Bronchial epithelial cell (primary cell): Measurements from ENCODE around the gene SPDYE11. TPM values are rescaled to one million over a fixed set of nuclear protein-coding genes. Genes with fewer than 3 reads are reported as not detected.
"Not testable (repeated sequence)": the region's sequence is repeated elsewhere in the genome, so short reads cannot be mapped to it uniquely, and the experiment has no call there.

Experiments
- DNase-seq: peaks from one replicate; pipeline ENCODE4 v3.0.0-alpha.2; 2010; ENCODE audit warnings: low read depth
- FAIRE-seq: peaks from 2 replicates; lab custom pipeline; 2011; peaks lifted over from hg19 to GRCh38; lab: Jason Lieb, UNC
- H3K27me3 ChIP-seq: 2 replicates; pipeline ENCODE4 v1.5.1; 2011; ENCODE audit warnings: low read length; ENCODE audit not compliant: control insufficient read depth, insufficient read depth
- H3K36me3 ChIP-seq: 2 replicates; pipeline ENCODE4 v1.5.1; 2011; ENCODE audit warnings: low read length; ENCODE audit not compliant: control insufficient read depth, insufficient read depth
- H3K4me3 ChIP-seq: 2 replicates; pipeline ENCODE4 v1.5.1; 2011; ENCODE audit warnings: mild to moderate bottlenecking, low read depth, low read length, control low read depth
- total RNA-seq: library from RNA; depleted of rRNA; stranded (reverse); fragments of >200 nt; gene quantifications from 2 replicates; pipeline ENCODE4 v1.2.1, GENCODE V29; 2014

Gene SPDYE11, protein sequence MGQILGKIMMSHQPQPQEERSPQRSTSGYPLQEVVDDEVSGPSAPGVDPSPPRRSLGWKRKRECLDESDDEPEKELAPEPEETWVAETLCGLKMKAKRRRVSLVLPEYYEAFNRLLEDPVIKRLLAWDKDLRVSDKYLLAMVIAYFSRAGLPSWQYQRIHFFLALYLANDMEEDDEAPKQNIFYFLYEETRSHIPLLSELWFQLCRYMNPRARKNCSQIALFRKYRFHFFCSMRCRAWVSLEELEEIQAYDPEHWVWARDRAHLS
- not detected in 2 replicates for total RNA-seq

DNA sequence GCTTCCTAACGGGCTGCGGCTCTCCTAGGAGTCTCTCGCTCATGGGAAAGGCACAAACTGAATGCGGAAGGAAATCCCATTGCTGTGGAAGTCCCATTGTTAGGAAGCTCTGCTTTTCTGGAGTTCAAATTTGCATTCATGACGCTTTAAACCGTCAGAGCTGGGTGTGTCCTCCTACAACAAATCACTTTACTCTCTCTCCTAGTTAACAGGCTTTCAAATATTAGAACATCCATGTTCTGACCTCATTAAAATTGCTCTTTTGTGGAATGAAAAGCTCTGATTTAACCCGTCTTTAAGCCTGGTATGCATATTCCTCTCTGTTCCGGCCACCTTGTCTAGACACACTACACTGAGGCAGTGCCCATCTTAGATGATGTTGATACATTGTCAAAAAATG is at the start of gene SPDYE11:
Gene SPDYE11 (minus strand): TSS at position 101 of the 400 bp plus-strand sequence. CDS start 1,800 bp downstream, outside the sequence.
- H3K27me3 ChIP-seq, FAIRE-seq, DNase-seq, H3K36me3 ChIP-seq, H3K4me3 ChIP-seq: not testable (repeated sequence)

DNA sequence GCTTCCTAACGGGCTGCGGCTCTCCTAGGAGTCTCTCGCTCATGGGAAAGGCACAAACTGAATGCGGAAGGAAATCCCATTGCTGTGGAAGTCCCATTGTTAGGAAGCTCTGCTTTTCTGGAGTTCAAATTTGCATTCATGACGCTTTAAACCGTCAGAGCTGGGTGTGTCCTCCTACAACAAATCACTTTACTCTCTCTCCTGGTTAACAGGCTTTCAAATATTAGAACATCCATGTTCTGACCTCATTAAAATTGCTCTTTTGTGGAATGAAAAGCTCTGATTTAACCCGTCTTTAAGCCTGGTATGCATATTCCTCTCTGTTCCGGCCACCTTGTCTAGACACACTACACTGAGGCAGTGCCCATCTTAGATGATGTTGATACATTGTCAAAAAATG is 28.2 kb upstream of the SPDYE11 start, which contains the start of gene SPDYE9:
Gene SPDYE9 (minus strand): TSS at position 101 of the 400 bp plus-strand sequence. CDS start 1,800 bp downstream, outside the sequence.
- H3K27me3 ChIP-seq, H3K36me3 ChIP-seq, DNase-seq, FAIRE-seq, H3K4me3 ChIP-seq: not testable (repeated sequence)

DNA sequence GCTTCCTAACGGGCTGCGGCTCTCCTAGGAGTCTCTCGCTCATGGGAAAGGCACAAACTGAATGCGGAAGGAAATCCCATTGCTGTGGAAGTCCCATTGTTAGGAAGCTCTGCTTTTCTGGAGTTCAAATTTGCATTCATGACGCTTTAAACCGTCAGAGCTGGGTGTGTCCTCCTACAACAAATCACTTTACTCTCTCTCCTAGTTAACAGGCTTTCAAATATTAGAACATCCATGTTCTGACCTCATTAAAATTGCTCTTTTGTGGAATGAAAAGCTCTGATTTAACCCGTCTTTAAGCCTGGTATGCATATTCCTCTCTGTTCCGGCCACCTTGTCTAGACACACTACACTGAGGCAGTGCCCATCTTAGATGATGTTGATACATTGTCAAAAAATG is 28.0 kb downstream of the SPDYE11 start, which contains the start of gene SPDYE8:
Gene SPDYE8 (minus strand): TSS at position 101 of the 400 bp plus-strand sequence. CDS start 1,800 bp downstream, outside the sequence.
- FAIRE-seq, H3K36me3 ChIP-seq, H3K4me3 ChIP-seq, DNase-seq, H3K27me3 ChIP-seq: not testable (repeated sequence)

DNA sequence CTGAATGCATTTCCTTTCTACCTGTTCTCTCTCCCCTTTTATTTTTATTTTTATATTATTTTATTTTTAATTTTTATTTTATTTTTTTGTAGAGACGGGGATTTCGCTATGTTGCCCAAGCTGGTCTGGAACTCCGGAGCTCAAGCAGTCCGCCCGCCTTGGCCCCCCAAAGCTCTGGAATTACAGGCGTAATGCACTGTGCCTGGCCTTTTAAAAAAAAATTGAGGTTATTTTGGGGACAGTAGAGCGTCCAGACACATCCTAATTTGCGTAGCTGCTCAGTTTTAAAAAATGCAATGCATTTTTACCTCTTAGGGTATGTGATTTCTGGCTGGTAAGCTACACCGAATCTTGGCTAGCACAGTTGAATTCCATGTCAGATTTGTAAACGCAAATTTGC is 51.2 kb downstream of the SPDYE11 start:
- not testable (repeated sequence) for H3K27me3 ChIP-seq, DNase-seq, H3K36me3 ChIP-seq, FAIRE-seq
- H3K4me3 ChIP-seq: peak overlapping the region; percentile 27

DNA sequence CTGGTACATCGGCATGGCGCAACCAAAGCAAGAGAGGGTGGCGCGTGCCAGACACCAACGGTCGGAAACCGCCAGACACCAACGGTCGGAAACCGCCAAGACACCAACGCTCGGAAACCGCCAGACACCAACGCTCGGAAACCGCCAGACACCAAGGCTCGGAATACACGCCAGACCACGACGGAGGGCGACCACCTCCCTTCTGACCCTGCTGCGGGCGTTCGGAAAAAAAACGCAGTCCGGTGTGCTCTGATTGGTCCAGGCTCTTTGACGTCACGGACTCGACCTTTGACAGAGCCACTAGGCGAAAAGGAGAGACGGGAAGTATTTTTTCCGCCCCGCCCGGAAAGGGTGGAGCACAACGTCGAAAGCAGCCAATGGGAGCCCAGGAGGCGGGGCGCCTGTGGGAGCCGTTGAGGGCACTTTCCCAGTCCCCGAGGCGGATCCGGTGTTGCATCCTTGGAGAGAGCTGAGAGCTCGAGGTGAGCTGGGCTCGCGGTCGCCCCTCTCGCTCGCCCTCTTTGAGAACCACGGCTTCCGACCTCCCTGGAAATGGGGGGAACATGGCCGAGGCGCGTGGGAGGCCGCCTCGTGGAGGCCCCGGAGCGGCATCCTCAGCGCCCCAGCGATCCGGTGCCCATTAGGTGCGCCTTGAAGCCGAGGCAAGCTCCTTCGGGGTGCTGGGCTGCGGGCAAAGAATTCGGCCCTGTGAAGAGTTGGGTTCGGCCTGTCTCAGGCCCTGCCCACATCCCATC is 51.8 kb downstream of the SPDYE11 start:
- H3K4me3 ChIP-seq: peak overlapping the region; percentile 54
- peak; percentile 61 for DNase-seq
- not testable (repeated sequence) for H3K27me3 ChIP-seq, FAIRE-seq, H3K36me3 ChIP-seq

DNA sequence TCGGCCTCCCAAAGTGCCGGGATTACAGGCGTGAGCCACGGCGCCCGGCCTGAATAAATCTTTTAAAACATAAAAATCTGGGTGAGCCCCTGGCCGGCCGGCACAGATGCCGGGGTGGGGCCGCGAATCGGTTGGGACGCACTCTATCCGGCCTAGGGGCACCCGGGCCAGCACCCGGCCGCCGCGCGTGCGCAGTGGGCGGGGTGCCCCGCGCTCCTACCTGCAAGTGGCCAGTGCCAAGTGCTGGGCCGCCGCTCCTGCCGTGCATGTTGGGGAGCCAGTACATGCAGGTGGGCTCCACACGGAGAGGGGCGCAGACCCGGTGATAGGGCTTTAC is 52.4 kb downstream of the SPDYE11 start:
- peak overlapping the region; percentile 54 for H3K4me3 ChIP-seq
- not testable (repeated sequence) for H3K36me3 ChIP-seq, DNase-seq, FAIRE-seq, H3K27me3 ChIP-seq

DNA sequence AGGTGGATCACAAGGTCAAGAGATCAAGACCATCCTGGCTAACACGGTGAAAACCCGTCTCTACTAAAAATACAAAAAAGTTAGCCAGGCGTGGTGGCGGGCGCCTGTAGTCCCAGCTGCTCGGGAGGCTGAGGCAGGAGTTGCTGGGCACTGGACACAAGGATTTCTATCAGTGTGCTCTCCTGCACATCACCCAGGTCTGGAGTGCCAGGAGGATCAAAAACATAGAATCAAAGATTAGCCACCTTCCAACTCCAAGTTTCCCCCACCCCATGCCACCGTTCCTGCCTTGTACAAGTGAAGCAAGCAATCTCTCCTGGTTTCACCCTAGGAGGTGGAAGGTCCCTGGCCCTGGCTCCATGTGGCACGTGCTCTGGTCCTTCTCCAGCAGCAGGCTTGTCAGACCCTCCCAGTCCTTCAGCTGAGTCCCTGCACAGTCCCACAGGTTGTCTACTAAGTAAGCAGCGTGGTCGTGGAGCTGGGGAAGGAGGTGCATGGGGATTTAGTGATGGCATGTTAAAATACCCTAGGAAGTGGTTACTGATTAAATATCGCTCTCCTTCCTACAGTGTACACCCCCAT is 59.7 kb downstream of the SPDYE11 start:
- not testable (repeated sequence) for FAIRE-seq, DNase-seq, H3K4me3 ChIP-seq, H3K27me3 ChIP-seq, H3K36me3 ChIP-seq

Other genes starting within 250 kb of the SPDYE11 start
- 2.6 and 3.2 TPM in 2 replicates for gene TYW1B, start 229.7 kb downstream of the SPDYE11 start, total RNA-seq
- 4.5 and 4.7 TPM in 2 replicates for gene POM121, start 132.8 kb downstream of the SPDYE11 start, total RNA-seq
- 0.13 and 0.26 TPM in 2 replicates for gene TRIM74, start 88.4 kb downstream of the SPDYE11 start, total RNA-seq
- not detected in 2 replicates for gene SPDYE8, start 28.1 kb downstream of the SPDYE11 start, total RNA-seq
- not detected in 2 replicates for gene SPDYE9, start 28.1 kb upstream of the SPDYE11 start, total RNA-seq